CD8-positive, alpha-beta memory T cell (primary cell): ENCODE data around the gene RAMAC. TPM values are rescaled to one million over a fixed set of nuclear protein-coding genes. Genes with fewer than 3 reads are reported as not detected.
A peak's percentile ranks its signal among the peaks of the same experiment; 100 is the strongest.

Experiments
- CTCF ChIA-PET: fragments of 350-600 bp; sonication (Branson Sonifier 250); formaldehyde crosslinking; loops from one replicate; lab custom pipeline; 2021; ENCODE audit warnings: antibody characterized with exemption; lab: Charles Lee
- POLR2A ChIA-PET: fragments of 350-600 bp; sonication (Branson Sonifier 250); formaldehyde crosslinking; loops from one replicate; lab custom pipeline; 2021; ENCODE audit warnings: antibody characterized with exemption; lab: Charles Lee
- DNase-seq, 5 donors: peaks; one replicate each; pipeline versions ENCODE4 v3.0.0 to v3.0.0-alpha.2; 2020 to 2022; ENCODE audit warnings: mixed read lengths in 1 of 5
- H3K27ac ChIP-seq: one replicate; pipeline ENCODE4 v1.7.0; 2013; ENCODE audit warnings: low read depth, mild to moderate bottlenecking, low read length, moderate library complexity
- H3K27me3 ChIP-seq: 2 replicates; pipeline ENCODE4 v1.7.0; 2013; ENCODE audit warnings: low read length, mild to moderate bottlenecking; ENCODE audit not compliant: insufficient read depth, poor library complexity, severe bottlenecking
- H3K36me3 ChIP-seq: 2 replicates; pipeline ENCODE4 v1.7.0; 2013; ENCODE audit warnings: mild to moderate bottlenecking, low read length, moderate library complexity; ENCODE audit not compliant: insufficient read depth
- H3K4me1 ChIP-seq: 2 replicates; pipeline ENCODE4 v1.7.0; 2013; ENCODE audit warnings: mild to moderate bottlenecking, low read length, moderate library complexity; ENCODE audit not compliant: insufficient read depth
- H3K4me3 ChIP-seq: 2 replicates; pipeline ENCODE4 v1.7.0; 2013; ENCODE audit warnings: mild to moderate bottlenecking, low read length
- H3K9me3 ChIP-seq: 2 replicates; pipeline ENCODE4 v1.7.0; 2013; ENCODE audit warnings: mild to moderate bottlenecking, low read length
- H3K27ac Mint-ChIP-seq, 8 donors: one replicate each; pipeline ENCODE4 v1.8.0; 2020 to 2021; ENCODE audit warnings: mixed read lengths in 8 of 8, mild to moderate bottlenecking in 6 of 8, inconsistent platforms in 3 of 8, moderate library complexity in 3 of 8
- H3K27me3 Mint-ChIP-seq, 2 donors: one replicate each; pipeline ENCODE4 v1.8.0; 2020 to 2021; ENCODE audit warnings: mixed read lengths in 2 of 2, mild to moderate bottlenecking in 1 of 2, moderate library complexity in 1 of 2
- H3K36me3 Mint-ChIP-seq, 3 donors: one replicate each; pipeline ENCODE4 v1.8.0; 2020 to 2021; ENCODE audit warnings: mixed read lengths in 3 of 3, inconsistent platforms in 1 of 3, mild to moderate bottlenecking in 1 of 3
- H3K4me1 Mint-ChIP-seq, 3 donors: one replicate each; pipeline ENCODE4 v1.8.0; 2020 to 2021; ENCODE audit warnings: mixed read lengths in 3 of 3, inconsistent platforms in 1 of 3, mild to moderate bottlenecking in 1 of 3
- H3K4me3 Mint-ChIP-seq, 7 donors: one replicate each; pipeline ENCODE4 v1.8.0; 2020 to 2021; ENCODE audit warnings: mixed read lengths in 7 of 7, mild to moderate bottlenecking in 6 of 7, moderate library complexity in 4 of 7, inconsistent platforms in 2 of 7
- H3K9me3 Mint-ChIP-seq, 5 donors: one replicate each; pipeline ENCODE4 v1.8.0; 2020 to 2022; ENCODE audit warnings: mixed read lengths in 5 of 5, mild to moderate bottlenecking in 3 of 5, moderate library complexity in 2 of 5, inconsistent platforms in 1 of 5
- polyA plus RNA-seq: library from polyadenylated mRNA; unstranded; fragments of 300-500 nt; fragmentation: Illumina TruSeq; gene quantifications from one replicate; pipeline ENCODE4 v1.2.3, GENCODE V29; 2021
- total RNA-seq, 2 experiments: library from RNA; stranded (reverse); gene quantifications; one replicate each; pipeline ENCODE4 v1.2.3, GENCODE V29; 2021

Gene RAMAC
- total and polyA plus RNA-seq, 3 experiments from 2014 or later, result 27.7 to 32.8 (median 29.6) TPM

DNA sequence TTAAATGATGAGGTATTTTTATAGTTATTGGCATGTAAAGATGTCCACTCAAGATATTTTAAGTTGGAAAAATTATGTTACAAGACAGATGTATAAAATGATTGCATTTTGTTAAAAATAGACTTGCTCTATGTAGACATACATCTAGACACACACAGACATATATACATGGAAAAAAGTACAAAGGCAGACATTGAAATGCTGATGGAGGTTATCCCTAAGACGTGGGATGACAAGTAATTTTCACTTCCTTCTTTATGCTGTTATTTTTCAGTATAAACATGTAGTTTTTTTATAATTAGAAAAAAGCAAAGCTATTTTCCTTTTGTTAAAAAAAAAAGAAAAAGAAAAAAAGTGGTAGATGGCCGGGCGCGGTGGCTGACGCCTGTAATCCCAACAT lies 40.7 kb upstream of the RAMAC start:
- Mint-ChIP-seq H3K9me3 (no peaks in the 10 kb centered on the region), H3K27me3 (peaks cover 5 to 26% of the 10 kb centered on the region in 2 donors), H3K4me1 (no peaks in the 10 kb centered on the region), H3K36me3 (peaks cover 0 to 2% (median 0%) of the 10 kb centered on the region in 3 donors), H3K27ac (no peak overlapping the region), H3K4me3 (no peak overlapping the region)
- Histone ChIP-seq H3K4me1 (no peaks in the 10 kb centered on the region), H3K27ac (no peak overlapping the region), H3K9me3 (no peaks in the 10 kb centered on the region), H3K4me3 (no peak overlapping the region), H3K27me3 (no peaks in the 10 kb centered on the region), H3K36me3 (no peaks in the 10 kb centered on the region)
- CTCF ChIA-PET, result no interaction called here
- POLR2A ChIA-PET, result no interaction called here
- no peak for DNase-seq

DNA sequence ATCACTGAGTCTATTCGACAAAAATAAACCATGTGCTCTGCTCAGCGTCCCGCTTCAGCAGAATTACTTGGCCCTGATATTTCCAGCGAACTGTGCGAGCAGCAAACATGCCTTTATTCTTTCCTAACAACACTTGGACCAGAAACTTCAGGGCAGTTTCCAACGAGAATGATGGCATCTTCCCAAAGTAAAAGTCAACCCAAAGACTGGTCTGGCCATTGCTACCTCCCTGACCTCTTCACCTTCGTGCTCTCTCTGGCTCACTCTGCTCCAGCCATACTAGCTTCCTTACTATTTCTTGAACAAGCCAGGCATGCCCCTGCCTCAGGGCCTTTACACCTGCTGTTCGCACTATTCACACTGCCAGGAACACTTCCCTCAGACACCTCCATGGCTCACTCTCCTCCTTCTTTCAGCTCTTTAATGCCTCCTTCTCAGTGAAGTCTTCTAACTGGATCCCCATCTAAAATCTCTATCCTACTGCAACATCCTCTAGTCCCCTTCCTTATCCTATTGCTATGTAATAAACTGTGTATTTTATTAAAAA lies 39.8 kb upstream of the RAMAC start:
- POLR2A ChIA-PET, result no interaction called here
- H3K4me3 ChIP-seq, result no peak overlapping the region
- no peaks in the 10 kb centered on the region for H3K4me1 ChIP-seq
- H3K36me3 Mint-ChIP-seq, result peaks cover 0 to 2% (median 0%) of the 10 kb centered on the region in 3 donors
- H3K4me3 Mint-ChIP-seq, result no peak overlapping the region
- H3K27ac Mint-ChIP-seq, result no peak overlapping the region
- no peak for DNase-seq
- no peaks in the 10 kb centered on the region for H3K9me3 Mint-ChIP-seq
- peaks cover 5% of the 10 kb centered on the region for H3K27me3 ChIP-seq
- CTCF ChIA-PET, result no interaction called here
- no peaks in the 10 kb centered on the region for H3K36me3 ChIP-seq
- H3K27me3 Mint-ChIP-seq, result peaks cover 5 to 21% of the 10 kb centered on the region in 2 donors
- H3K4me1 Mint-ChIP-seq, result no peaks in the 10 kb centered on the region
- H3K9me3 ChIP-seq, result no peaks in the 10 kb centered on the region
- H3K27ac ChIP-seq, result no peak overlapping the region

DNA sequence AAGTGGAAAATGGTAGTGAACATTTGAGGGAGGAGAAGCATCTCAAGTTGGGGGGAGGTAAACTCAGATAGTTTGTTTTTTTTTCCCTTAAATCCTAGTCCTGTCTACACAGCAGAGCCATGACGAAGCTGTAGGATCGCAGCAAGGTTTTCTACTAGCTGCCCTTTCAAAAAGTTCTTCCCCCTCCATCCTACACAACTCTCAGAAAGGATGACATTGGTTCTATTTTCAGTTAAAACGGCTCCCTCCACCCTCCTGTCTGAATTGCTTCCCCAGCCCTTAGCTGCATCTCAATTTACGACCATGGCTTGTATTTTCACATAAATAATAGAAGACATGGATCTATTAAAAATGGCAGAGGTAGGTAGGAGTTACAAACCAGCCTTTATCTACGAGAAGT lies 35.7 kb upstream of the RAMAC start:
- no peak for DNase-seq
- H3K27ac ChIP-seq, result no peak overlapping the region
- Mint-ChIP-seq H3K36me3 (no peaks in the 10 kb centered on the region), H3K4me1 (peaks cover 4 to 8% (median 5%) of the 10 kb centered on the region in 3 donors), H3K9me3 (no peaks in the 10 kb centered on the region), H3K4me3 (no peak overlapping the region), H3K27ac (no peak overlapping the region), H3K27me3 (peaks cover 4 to 24% of the 10 kb centered on the region in 2 donors)
- peaks cover 18% of the 10 kb centered on the region for H3K27me3 ChIP-seq
- POLR2A ChIA-PET, result no interaction called here
- no peak overlapping the region for H3K4me3 ChIP-seq
- H3K36me3 ChIP-seq, result no peaks in the 10 kb centered on the region
- CTCF ChIA-PET, result no interaction called here
- no peaks in the 10 kb centered on the region for H3K4me1 ChIP-seq
- no peaks in the 10 kb centered on the region for H3K9me3 ChIP-seq

DNA sequence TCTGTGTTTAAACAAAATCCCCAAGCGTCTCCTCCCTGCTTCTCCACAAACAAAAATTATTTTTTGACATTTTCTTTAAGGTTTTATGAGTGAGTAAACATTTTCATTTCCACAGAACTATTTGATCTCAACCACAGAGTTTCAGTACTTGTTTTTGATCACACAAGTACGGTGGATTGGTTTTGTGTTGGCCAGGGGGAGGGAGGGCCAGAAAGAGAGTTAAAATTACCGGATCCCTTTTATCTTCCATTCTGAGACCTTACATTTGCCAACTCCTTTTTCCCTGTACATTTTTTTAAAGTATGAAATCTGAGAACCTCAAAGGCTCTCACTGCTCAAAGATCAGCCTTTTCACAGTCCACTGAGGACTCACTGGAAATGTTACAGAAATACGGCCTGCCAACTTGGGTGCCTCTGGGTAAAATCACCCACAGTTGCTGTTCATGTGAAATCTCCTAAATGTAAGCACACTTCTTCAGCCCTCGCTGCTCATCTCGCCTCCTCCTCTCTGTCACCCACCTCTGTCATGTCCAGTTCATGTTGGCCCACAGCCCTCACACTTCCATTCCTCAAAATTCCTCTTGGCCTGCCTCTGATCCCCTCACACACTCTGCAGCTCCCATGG lies 35.2 kb upstream of the RAMAC start:
- H3K9me3 Mint-ChIP-seq, result no peaks in the 10 kb centered on the region
- H3K27ac Mint-ChIP-seq, result no peak overlapping the region
- POLR2A ChIA-PET, result no interaction called here
- Histone ChIP-seq H3K27me3 (peaks cover 18% of the 10 kb centered on the region), H3K4me1 (no peaks in the 10 kb centered on the region), H3K36me3 (no peaks in the 10 kb centered on the region), H3K9me3 (no peaks in the 10 kb centered on the region), H3K27ac (no peak overlapping the region), H3K4me3 (no peak overlapping the region)
- H3K27me3 Mint-ChIP-seq, result peaks cover 4 to 24% of the 10 kb centered on the region in 2 donors
- peaks cover 4 to 8% (median 5%) of the 10 kb centered on the region in 3 donors for H3K4me1 Mint-ChIP-seq
- H3K4me3 Mint-ChIP-seq, result no peak overlapping the region
- no peaks in the 10 kb centered on the region for H3K36me3 Mint-ChIP-seq
- CTCF ChIA-PET, result no interaction called here
- no peak for DNase-seq

DNA sequence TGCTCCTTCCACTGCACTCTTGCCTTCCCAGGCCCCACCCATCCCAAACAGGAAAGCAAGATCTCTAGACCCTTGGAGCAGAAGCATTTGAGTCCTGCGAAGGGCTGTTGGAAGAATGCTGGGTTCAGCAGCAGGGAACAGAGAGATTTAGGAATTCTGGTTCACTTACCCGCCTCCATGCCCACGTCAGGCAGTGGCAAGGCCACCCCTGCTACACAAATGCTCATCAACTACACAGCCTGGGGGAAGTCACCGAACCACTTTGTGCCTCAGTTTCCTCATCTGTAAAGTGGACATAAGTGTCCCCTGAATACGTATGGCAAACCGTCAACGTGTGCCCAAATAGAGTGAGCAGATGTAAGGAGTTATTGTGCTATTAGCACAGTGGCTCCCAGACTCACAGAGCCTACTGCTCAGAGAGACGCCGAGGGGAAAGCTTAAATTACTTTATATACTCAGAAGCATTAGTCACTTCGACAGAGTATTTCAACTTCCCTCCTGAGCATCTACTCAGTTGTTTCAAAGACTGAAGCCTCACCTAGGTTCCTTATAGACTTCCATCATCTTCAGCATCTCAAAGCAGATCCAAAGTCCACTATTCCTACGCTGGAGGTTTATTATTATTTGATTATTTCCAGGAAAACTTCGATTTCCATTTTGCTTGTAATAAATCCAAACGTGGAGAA lies 34.4 kb upstream of the RAMAC start:
- Mint-ChIP-seq H3K27ac (peak overlapping the region in 1 of 8 donors; percentile 47), H3K4me3 (peak overlapping the region in 6 of 7 donors; percentile 48 to 77 (median 71)), H3K9me3 (no peaks in the 10 kb centered on the region), H3K4me1 (peaks cover 4 to 8% (median 5%) of the 10 kb centered on the region in 3 donors), H3K36me3 (no peaks in the 10 kb centered on the region), H3K27me3 (peaks cover 2 to 18% of the 10 kb centered on the region in 2 donors)
- H3K4me1 ChIP-seq, result no peaks in the 10 kb centered on the region
- H3K4me3 ChIP-seq, result no peak overlapping the region
- no peaks in the 10 kb centered on the region for H3K36me3 ChIP-seq
- H3K27me3 ChIP-seq, result peaks cover 18% of the 10 kb centered on the region
- H3K27ac ChIP-seq, result no peak overlapping the region
- ChIA-PET POLR2A (no interaction called here), CTCF (no interaction called here)
- no peaks in the 10 kb centered on the region for H3K9me3 ChIP-seq
- no peak for DNase-seq

DNA sequence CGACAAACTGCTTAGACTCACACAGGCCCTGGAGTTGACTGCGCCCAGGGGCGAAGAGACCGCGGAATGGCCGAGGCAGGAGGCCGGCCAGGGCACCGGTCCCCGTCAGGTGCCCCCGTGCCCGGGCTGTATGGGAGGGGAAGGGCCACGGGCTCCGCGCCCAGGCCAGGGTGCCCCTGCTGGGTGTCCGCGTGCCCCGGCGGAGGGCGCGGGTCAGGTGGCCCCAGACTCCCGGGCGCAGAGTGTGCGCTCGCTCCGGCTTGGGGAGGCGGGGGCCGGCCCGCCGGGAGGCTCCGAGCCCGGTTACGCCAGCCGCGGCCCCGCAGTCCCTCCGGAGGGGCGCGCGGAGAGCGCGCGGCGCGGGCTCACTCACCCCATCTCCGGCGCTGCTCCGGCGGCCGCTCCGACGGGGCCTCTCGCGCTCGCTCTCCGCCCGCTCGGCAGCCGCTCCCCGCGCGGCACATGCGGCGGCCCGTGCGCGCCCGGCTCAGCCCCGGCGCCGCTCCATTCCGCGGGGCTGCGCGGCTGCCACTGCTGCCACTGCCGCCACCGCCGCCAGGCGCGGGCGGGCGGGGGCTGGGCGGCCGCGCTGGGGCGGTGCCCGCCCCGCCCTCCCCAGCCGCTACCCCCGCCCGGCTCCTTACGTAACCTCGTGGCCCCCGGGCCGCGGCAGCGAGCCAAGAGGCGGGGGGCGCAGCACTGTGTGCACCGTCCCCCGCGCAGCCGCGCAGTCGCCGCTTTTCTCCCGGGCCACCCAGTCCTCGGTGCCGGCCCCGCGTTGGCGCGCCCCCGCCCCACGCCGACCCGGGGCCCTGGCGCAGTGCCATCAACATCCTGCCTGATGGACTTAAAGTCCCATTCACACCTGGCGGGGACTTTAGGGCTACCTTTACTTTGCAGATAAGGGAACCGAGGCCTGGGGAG lies 33.6 kb upstream of the RAMAC start, which contains the start of gene HOMER2:
HOMER2 (minus strand) TSS at position 563 of the 924 bp plus-strand sequence; CDS start at position 378, 185 bp downstream.
- CTCF ChIA-PET, result no interaction called here

DNA sequence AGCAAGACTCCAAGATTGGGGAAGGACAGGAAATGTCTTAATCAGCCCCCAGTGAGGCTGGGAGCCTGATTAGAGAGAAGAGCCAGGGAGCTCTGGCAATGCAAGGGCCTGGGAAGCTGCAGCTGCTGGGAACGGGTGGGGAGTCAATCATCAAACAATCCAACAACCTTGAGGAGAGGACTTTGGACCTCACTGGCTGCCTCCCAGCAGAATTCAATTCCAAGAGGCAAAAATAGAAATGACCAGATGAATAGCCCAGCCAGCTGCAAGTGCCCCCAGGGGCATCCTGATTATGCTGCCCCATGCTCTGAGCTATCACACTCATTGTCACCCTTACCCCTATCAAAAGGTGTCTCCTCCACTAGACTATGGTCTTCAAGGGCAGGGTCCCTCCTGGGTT lies 27.4 kb upstream of the RAMAC start:
- no peak overlapping the region for H3K27ac ChIP-seq
- ChIA-PET CTCF (no interaction called here), POLR2A (no interaction called here)
- no peak for DNase-seq
- no peaks in the 10 kb centered on the region for H3K36me3 ChIP-seq
- Mint-ChIP-seq H3K4me1 (no peaks in the 10 kb centered on the region), H3K36me3 (peaks cover 3 to 8% (median 6%) of the 10 kb centered on the region in 3 donors), H3K27ac (peak overlapping the region in 1 of 8 donors; percentile 77), H3K9me3 (no peaks in the 10 kb centered on the region), H3K4me3 (no peak overlapping the region), H3K27me3 (peaks cover 0 to 2% of the 10 kb centered on the region in 2 donors)
- H3K4me1 ChIP-seq, result no peaks in the 10 kb centered on the region
- no peaks in the 10 kb centered on the region for H3K9me3 ChIP-seq
- H3K27me3 ChIP-seq, result no peaks in the 10 kb centered on the region
- no peak overlapping the region for H3K4me3 ChIP-seq

More for the DNA sequence above, 33.6 kb upstream of the RAMAC start, which contains the start of gene HOMER2:
- no peaks in the 10 kb centered on the region for H3K36me3 Mint-ChIP-seq
- Histone ChIP-seq H3K36me3 (no peaks in the 10 kb centered on the region), H3K4me3 (no peak within 1 kb of the TSS), H3K4me1 (no peaks in the 10 kb centered on the region), H3K9me3 (no peaks in the 10 kb centered on the region), H3K27me3 (peaks cover 18% of the 10 kb centered on the region), H3K27ac (no peak within 1 kb of the TSS)
- peaks cover 2 to 10% of the 10 kb centered on the region in 2 donors for H3K27me3 Mint-ChIP-seq
- POLR2A ChIA-PET, result no interaction called here
- H3K4me1 Mint-ChIP-seq, result peaks cover 4 to 8% (median 5%) of the 10 kb centered on the region in 3 donors
- H3K4me3 Mint-ChIP-seq, result peak within 1 kb of the TSS; percentile 49 to 77 (median 72)
- no peaks in the 10 kb centered on the region for H3K9me3 Mint-ChIP-seq
- H3K27ac Mint-ChIP-seq, result peak within 1 kb of the TSS in 1 of 8 donors; percentile 47
- peak in 1 of 5 donors; percentile 10 for DNase-seq
